Astrocyte (in vitro differentiated cells and primary cell): ENCODE measurements around the gene PRDX4.

Source experiments
- CTCF ChIP-seq: IDR thresholded peaks from 2 replicates; pipeline ENCODE4 v1.5.1; 2011; ENCODE audit warnings: low read depth, mild to moderate bottlenecking, inconsistent platforms, low read length, moderate library complexity; ENCODE audit not compliant: insufficient read depth
- EZH2 ChIP-seq: IDR thresholded peaks from 2 replicates; pipeline ENCODE4 v1.6.1; 2012; ENCODE audit warnings: mild to moderate bottlenecking, low read length, inconsistent platforms; ENCODE audit not compliant: insufficient read depth

- TF ChIP-seq CTCF = no peak
- no peak for TF ChIP-seq EZH2
Observed at GRCh38 chrX:23621621-23622265, 45.5 kb upstream of the PRDX4 start.
